Cerebellar nuclear complex (tissue), 1 donor: ENCODE data around the gene BASP1.
A peak's percentile ranks its signal among the peaks of the same experiment; 100 is the strongest.

ENCODE experiments used
- DNase-seq, 2 experiments: peaks; one replicate each; lab custom pipeline; 2025; lab: John Stamatoyannopoulos, UW

The BASP1 gene

GRCh38 chr5:17217493-17218352 is at the start of gene BASP1:
TSS of gene BASP1 (plus strand) at chr5:17217631. CDS start at chr5:17275217, 57,586 bp downstream.
- peak in 1 of 2 experiments; percentile 9 for DNase-seq

GRCh38 chr5:17169507-17169906 is 47.9 kb upstream of the BASP1 start:
- DNase-seq = no peak

GRCh38 chr5:17172791-17173190 is 44.6 kb upstream of the BASP1 start:
- no peak for DNase-seq

- DNase-seq = no peak
These were observed 42.5 kb upstream of the BASP1 start for GRCh38 chr5:17174965-17175364.

GRCh38 chr5:17177501-17178372 is 39.7 kb upstream of the BASP1 start:
- no peak for DNase-seq

- no peak for DNase-seq
These were observed 39.1 kb upstream of the BASP1 start for GRCh38 chr5:17178373-17178675.

GRCh38 chr5:17180330-17180843 is 37.0 kb upstream of the BASP1 start:
- no peak for DNase-seq

GRCh38 chr5:17180864-17181723 is 36.3 kb upstream of the BASP1 start:
- no peak for DNase-seq

GRCh38 chr5:17182494-17182893 is 34.9 kb upstream of the BASP1 start:
- DNase-seq = no peak

GRCh38 chr5:17182981-17183380 is 34.5 kb upstream of the BASP1 start:
- DNase-seq = no peak

GRCh38 chr5:17183831-17184230 is 33.6 kb upstream of the BASP1 start:
- no peak for DNase-seq

GRCh38 chr5:17184588-17184987 is 32.8 kb upstream of the BASP1 start:
- no peak for DNase-seq

GRCh38 chr5:17185349-17185748 is 32.1 kb upstream of the BASP1 start:
- DNase-seq = no peak

GRCh38 chr5:17185773-17186172 is 31.7 kb upstream of the BASP1 start:
- no peak for DNase-seq

- no peak for DNase-seq
These were observed 31.2 kb upstream of the BASP1 start for GRCh38 chr5:17186256-17186655.

- DNase-seq = no peak
These were observed 30.2 kb upstream of the BASP1 start for GRCh38 chr5:17187011-17187785.

- no peak for DNase-seq
These were observed 29.7 kb upstream of the BASP1 start for GRCh38 chr5:17187786-17188170.

- no peak for DNase-seq
These were observed 27.9 kb upstream of the BASP1 start for GRCh38 chr5:17189381-17190036.

- DNase-seq = no peak
These were observed 27.1 kb upstream of the BASP1 start for GRCh38 chr5:17190242-17190778.

- DNase-seq = no peak
These were observed 26.5 kb upstream of the BASP1 start for GRCh38 chr5:17190799-17191391.
